ENCODE results near the gene DNAH6.

DNA sequence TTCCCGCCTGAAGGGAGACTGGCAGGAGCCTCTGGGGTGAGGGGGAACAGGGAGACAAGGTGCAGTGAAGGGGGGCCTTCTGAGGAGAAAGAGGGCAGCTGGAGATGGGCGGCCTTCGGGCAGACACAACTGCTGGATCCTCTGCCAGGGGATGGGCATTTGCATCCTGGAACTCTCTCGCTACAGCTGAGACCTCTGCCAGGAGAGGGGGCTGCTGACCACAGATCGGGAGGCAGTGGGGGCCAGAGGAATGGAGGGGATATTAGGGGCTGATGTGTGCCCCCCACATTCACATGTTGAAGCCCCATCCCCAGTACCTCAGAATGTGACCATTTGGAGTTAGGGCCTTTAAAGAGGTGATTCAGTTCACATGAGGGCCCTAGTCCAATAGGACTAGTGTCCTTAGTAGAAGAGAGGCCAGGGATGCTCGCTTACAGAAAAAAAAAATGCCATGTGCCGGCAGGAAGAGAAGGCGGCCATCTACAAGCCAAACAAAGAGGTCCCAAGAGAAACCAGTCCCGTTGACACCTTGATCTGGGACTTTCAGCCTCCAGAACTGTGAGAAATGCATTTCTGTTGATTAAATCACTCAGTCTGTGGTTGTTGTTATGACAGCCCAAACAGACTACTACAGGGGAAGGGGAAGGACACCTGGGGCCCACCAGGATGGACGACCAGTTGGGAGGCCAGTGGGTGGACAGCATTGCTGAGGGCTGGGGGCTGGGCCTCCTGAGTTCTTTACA, 314.6 kb downstream of the DNAH6 start:
- TF ChIP-seq EZH2 (IDR thresholded peaks at IDR 0.05; ENCODE audit: insufficient read depth, poor library complexity, severe bottlenecking) (no peak), EZH2phosphoT487 (IDR thresholded peaks at IDR 0.05; ENCODE audit: insufficient read depth, low read depth) (no peak)

Measured in GM23248 (cell line).